ENCODE measurements around the gene LACTBL1. TPM values are rescaled to one million over a fixed set of nuclear protein-coding genes. Genes with fewer than 3 reads are reported as not detected.

The LACTBL1 gene
- total RNA-seq, 1 donor = not detected

GRCh38 chr1:22920026-22920733 lies 52.5 kb downstream of the LACTBL1 start:
- H3K4me2 ChIP-seq (ENCODE audit: insufficient read depth, low read length) = no peak overlapping the region
- no peaks in the 10 kb centered on the region for H4K20me1 ChIP-seq (ENCODE audit: insufficient read depth, low read length)
- no peaks in the 10 kb centered on the region for H3K36me3 ChIP-seq (ENCODE audit: insufficient read depth, low read length)
- H3K9me3 ChIP-seq (ENCODE audit: low read depth, low read length) = peaks cover 2% of the 10 kb centered on the region
- H3K27ac ChIP-seq (ENCODE audit: low read depth, low read length) = no peak overlapping the region
- H3K27me3 ChIP-seq (ENCODE audit: insufficient read depth, low read length) = no peaks in the 10 kb centered on the region
- H3K4me3 ChIP-seq (ENCODE audit: insufficient read depth, low read length) = no peak overlapping the region
- H3K79me2 ChIP-seq (ENCODE audit: insufficient read depth, low read length) = no peaks in the 10 kb centered on the region
- no peak overlapping the region for H2AFZ ChIP-seq (ENCODE audit: low read length)
- TF ChIP-seq CTCF (IDR thresholded peaks at IDR 0.05; ENCODE audit: extremely low read depth, low read depth, low read length) = no peak
- DNase-seq (ENCODE audit: insufficient read length, low spot score, missing footprints) = no peak
- H3K4me1 ChIP-seq (ENCODE audit: insufficient read depth, low read length) = no peaks in the 10 kb centered on the region

GRCh38 chr1:22919341-22920025 lies 53.2 kb downstream of the LACTBL1 start:
- DNase-seq (ENCODE audit: insufficient read length, low spot score, missing footprints) = no peak
- H3K27me3 ChIP-seq (ENCODE audit: insufficient read depth, low read length) = no peaks in the 10 kb centered on the region
- TF ChIP-seq CTCF (IDR thresholded peaks at IDR 0.05; ENCODE audit: extremely low read depth, low read depth, low read length) = no peak
- no peaks in the 10 kb centered on the region for H4K20me1 ChIP-seq (ENCODE audit: insufficient read depth, low read length)
- peaks cover 2% of the 10 kb centered on the region for H3K9me3 ChIP-seq (ENCODE audit: low read depth, low read length)
- H3K4me1 ChIP-seq (ENCODE audit: insufficient read depth, low read length) = no peaks in the 10 kb centered on the region
- no peaks in the 10 kb centered on the region for H3K79me2 ChIP-seq (ENCODE audit: insufficient read depth, low read length)
- no peak overlapping the region for H3K4me2 ChIP-seq (ENCODE audit: insufficient read depth, low read length)
- H3K36me3 ChIP-seq (ENCODE audit: insufficient read depth, low read length) = no peaks in the 10 kb centered on the region
- H3K4me3 ChIP-seq (ENCODE audit: insufficient read depth, low read length) = no peak overlapping the region
- no peak overlapping the region for H2AFZ ChIP-seq (ENCODE audit: low read length)
- H3K27ac ChIP-seq (ENCODE audit: low read depth, low read length) = no peak overlapping the region

GRCh38 chr1:22918644-22919043 lies 54.0 kb downstream of the LACTBL1 start:
- Histone ChIP-seq H3K4me1 (ENCODE audit: insufficient read depth, low read length) (no peaks in the 10 kb centered on the region), H3K36me3 (ENCODE audit: insufficient read depth, low read length) (no peaks in the 10 kb centered on the region), H3K4me3 (ENCODE audit: insufficient read depth, low read length) (no peak overlapping the region), H2AFZ (ENCODE audit: low read length) (no peak overlapping the region), H3K4me2 (ENCODE audit: insufficient read depth, low read length) (no peak overlapping the region), H3K27ac (ENCODE audit: low read depth, low read length) (no peak overlapping the region), H3K27me3 (ENCODE audit: insufficient read depth, low read length) (no peaks in the 10 kb centered on the region), H3K9me3 (ENCODE audit: low read depth, low read length) (peaks cover 2% of the 10 kb centered on the region), H3K79me2 (ENCODE audit: insufficient read depth, low read length) (no peaks in the 10 kb centered on the region), H4K20me1 (ENCODE audit: insufficient read depth, low read length) (no peaks in the 10 kb centered on the region)
- TF ChIP-seq CTCF (IDR thresholded peaks at IDR 0.05; ENCODE audit: extremely low read depth, low read depth, low read length) = no peak
- no peak for DNase-seq (ENCODE audit: insufficient read length, low spot score, missing footprints)

GRCh38 chr1:22917989-22918388 lies 54.7 kb downstream of the LACTBL1 start:
- H3K4me3 ChIP-seq (ENCODE audit: insufficient read depth, low read length) = no peak overlapping the region
- H3K27me3 ChIP-seq (ENCODE audit: insufficient read depth, low read length) = no peaks in the 10 kb centered on the region
- peaks cover under 1% of the 10 kb centered on the region for H3K9me3 ChIP-seq (ENCODE audit: low read depth, low read length)
- H3K36me3 ChIP-seq (ENCODE audit: insufficient read depth, low read length) = no peaks in the 10 kb centered on the region
- H3K4me2 ChIP-seq (ENCODE audit: insufficient read depth, low read length) = no peak overlapping the region
- no peak overlapping the region for H3K27ac ChIP-seq (ENCODE audit: low read depth, low read length)
- DNase-seq (ENCODE audit: insufficient read length, low spot score, missing footprints) = no peak
- TF ChIP-seq CTCF (IDR thresholded peaks at IDR 0.05; ENCODE audit: extremely low read depth, low read depth, low read length) = no peak
- no peaks in the 10 kb centered on the region for H3K4me1 ChIP-seq (ENCODE audit: insufficient read depth, low read length)
- H4K20me1 ChIP-seq (ENCODE audit: insufficient read depth, low read length) = no peaks in the 10 kb centered on the region
- H3K79me2 ChIP-seq (ENCODE audit: insufficient read depth, low read length) = no peaks in the 10 kb centered on the region
- H2AFZ ChIP-seq (ENCODE audit: low read length) = no peak overlapping the region

Data from osteoblast (primary cell).